Measurements from ENCODE around the gene PLVAP.

- TF ChIP-seq CTCF (IDR thresholded peaks at IDR 0.05), result no peak
- no peak for TF ChIP-seq EP300 (IDR thresholded peaks at IDR 0.05)
- TF ChIP-seq POLR2AphosphoS5 (IDR thresholded peaks at IDR 0.05), result no peak
These were observed 29.1 kb upstream of the PLVAP start for GRCh38 chr19:17406046-17406886.
